ENCODE data around the gene ADRB2. TPM values are rescaled to one million over a fixed set of nuclear protein-coding genes. Genes with fewer than 3 reads are reported as not detected.

The ADRB2 gene
- total and polyA plus RNA-seq, 10 of the 15 experiments (the other 5 are each of a cell fraction or from before 2014, with no cell fraction given), result 0.03 to 0.34 (median 0.18) TPM; not detected in 1

DNA sequence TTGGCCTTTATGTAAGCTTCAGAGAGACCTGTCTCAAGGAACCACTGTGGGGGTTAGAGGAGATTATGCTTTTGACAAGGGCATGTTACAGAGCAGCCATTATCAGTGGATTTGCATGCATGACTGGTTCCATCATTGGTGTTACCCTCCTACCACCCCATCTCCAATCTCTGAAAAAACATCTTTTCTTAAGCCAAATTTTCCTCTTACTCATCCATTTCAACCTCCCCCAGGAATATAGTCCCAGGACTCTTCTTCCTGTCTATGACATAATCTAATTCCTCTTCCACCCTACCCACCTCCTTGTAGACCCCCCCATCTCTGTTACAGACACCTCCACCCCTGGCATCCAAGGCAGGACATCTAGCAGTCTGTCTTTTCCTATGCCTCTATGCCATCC lies 33.1 kb upstream of the ADRB2 start:
- no peak overlapping the region for H3K9ac ChIP-seq (ENCODE audit: control insufficient read depth, insufficient read depth, low read length)
- intact Hi-C loops (cut with micrococcal nuclease; ENCODE audit: unreplicated experiment), result loop anchor here (5.0 kb wide), 1 partner anchor 46 kb away; no protein-coding TSS in a partner anchor
- no peak overlapping the region for H3K4me3 ChIP-seq
- SMC1A ChIA-PET (ENCODE audit: uncharacterized antibody, unreplicated experiment), result interaction anchor here (1.3 to 4.5 kb wide), 4 partner anchors 12 to 32 kb away, joined by 3 to 38 read pairs (median 8); no protein-coding TSS in a partner anchor
- H3K79me2 ChIP-seq (ENCODE audit: control insufficient read depth, insufficient read depth, low read length), result no peaks in the 10 kb centered on the region
- no TSS peak for BruUV-seq (replicated peaks)
- H3K27ac ChIP-seq (ENCODE audit: control insufficient read depth, insufficient read depth), result no peak overlapping the region
- peaks cover 37% of the 10 kb centered on the region for H3K4me1 ChIP-seq (ENCODE audit: control insufficient read depth, insufficient read depth, low read length)
- in situ Hi-C loops (cut with MboI), result no loop called here
- RAD21 ChIA-PET (ENCODE audit: unreplicated experiment), result interaction anchor here (0.7 to 2.3 kb wide), 5 partner anchors 12 to 52 kb away, joined by 3 to 8 read pairs (median 4); no protein-coding TSS in a partner anchor
- H2AFZ ChIP-seq (ENCODE audit: control insufficient read depth, low read depth, low read length), result no peak overlapping the region
- no peak for ATAC-seq
- CTCF ChIA-PET, result interaction anchor here (0.8 kb wide), 1 partner anchor 52 kb away, joined by 4 read pairs; no protein-coding TSS in a partner anchor
- H3K27me3 ChIP-seq (replicated peaks in 1 of 2; ENCODE audit: control insufficient read depth in 2 of 2, insufficient read depth in 2 of 2, low read length in 1 of 2), result no peaks in the 10 kb centered on the region
- POLR2A ChIA-PET, result interaction anchor here (1.4 to 1.6 kb wide), 2 partner anchors 12 to 15 kb away, joined by 3 to 4 read pairs; no protein-coding TSS in a partner anchor
- TF ChIP-seq, protein P1, sequence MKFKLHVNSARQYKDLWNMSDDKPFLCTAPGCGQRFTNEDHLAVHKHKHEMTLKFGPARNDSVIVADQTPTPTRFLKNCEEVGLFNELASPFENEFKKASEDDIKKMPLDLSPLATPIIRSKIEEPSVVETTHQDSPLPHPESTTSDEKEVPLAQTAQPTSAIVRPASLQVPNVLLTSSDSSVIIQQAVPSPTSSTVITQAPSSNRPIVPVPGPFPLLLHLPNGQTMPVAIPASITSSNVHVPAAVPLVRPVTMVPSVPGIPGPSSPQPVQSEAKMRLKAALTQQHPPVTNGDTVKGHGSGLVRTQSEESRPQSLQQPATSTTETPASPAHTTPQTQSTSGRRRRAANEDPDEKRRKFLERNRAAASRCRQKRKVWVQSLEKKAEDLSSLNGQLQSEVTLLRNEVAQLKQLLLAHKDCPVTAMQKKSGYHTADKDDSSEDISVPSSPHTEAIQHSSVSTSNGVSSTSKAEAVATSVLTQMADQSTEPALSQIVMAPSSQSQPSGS (IDR thresholded peaks at IDR 0.05; ENCODE audit: low read length), result no peak
- TF ChIP-seq PAX5 (IDR thresholded peaks at IDR 0.05; ENCODE audit: borderline replicate concordance, low read depth, low read length) (peak; percentile 35; the same call in 1 of the 2 replicates), NR2C2 (IDR thresholded peaks at IDR 0.05; ENCODE audit: borderline replicate concordance, control insufficient read depth, insufficient read length, low read depth) (no peak)
- TF ChIP-seq, protein P2, sequence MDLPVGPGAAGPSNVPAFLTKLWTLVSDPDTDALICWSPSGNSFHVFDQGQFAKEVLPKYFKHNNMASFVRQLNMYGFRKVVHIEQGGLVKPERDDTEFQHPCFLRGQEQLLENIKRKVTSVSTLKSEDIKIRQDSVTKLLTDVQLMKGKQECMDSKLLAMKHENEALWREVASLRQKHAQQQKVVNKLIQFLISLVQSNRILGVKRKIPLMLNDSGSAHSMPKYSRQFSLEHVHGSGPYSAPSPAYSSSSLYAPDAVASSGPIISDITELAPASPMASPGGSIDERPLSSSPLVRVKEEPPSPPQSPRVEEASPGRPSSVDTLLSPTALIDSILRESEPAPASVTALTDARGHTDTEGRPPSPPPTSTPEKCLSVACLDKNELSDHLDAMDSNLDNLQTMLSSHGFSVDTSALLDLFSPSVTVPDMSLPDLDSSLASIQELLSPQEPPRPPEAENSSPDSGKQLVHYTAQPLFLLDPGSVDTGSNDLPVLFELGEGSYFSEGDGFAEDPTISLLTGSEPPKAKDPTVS (IDR thresholded peaks at IDR 0.05; ENCODE audit: low read depth, low read length), result no peak
- H3K9me3 ChIP-seq (replicated peaks; ENCODE audit: control insufficient read depth, insufficient read depth, low read length), result no peaks in the 10 kb centered on the region
- no peaks in the 10 kb centered on the region for H3K36me3 ChIP-seq (ENCODE audit: control insufficient read depth in 2 of 2, insufficient read depth in 2 of 2, low read length in 1 of 2)
- FAIRE-seq, result no peak
- H4K20me1 ChIP-seq (ENCODE audit: control insufficient read depth, insufficient read depth), result no peaks in the 10 kb centered on the region
- no peak for DNase-seq (ENCODE audit: low read depth, low spot score)
- no peak overlapping the region for H3K4me2 ChIP-seq (ENCODE audit: control insufficient read depth, insufficient read depth)

Data from GM12878 (cell line).